HG02973 (cell line): Measurements from ENCODE around the gene CHTOP.
"Not testable (repeated sequence)": the region's sequence is repeated elsewhere in the genome, so short reads cannot be mapped to it uniquely, and the experiment has no call there.

ENCODE experiments used
- ATAC-seq: cut with Tn5 transposase; IDR thresholded peaks from one replicate; pipeline ENCODE4 v1.9.1; 2021; ENCODE audit warnings: moderate library complexity; ENCODE audit not compliant: unreplicated experiment

CHTOP gene

GRCh38 chr1:153631047-153632022 is 2.5 kb upstream of the CHTOP start:
- no peak for ATAC-seq

- ATAC-seq = no peak
Measured at GRCh38 chr1:153633161-153633753, 609 bp upstream of the CHTOP start.

GRCh38 chr1:153635872-153636271 is 2.0 kb downstream of the CHTOP start:
- ATAC-seq = no peak

DNA sequence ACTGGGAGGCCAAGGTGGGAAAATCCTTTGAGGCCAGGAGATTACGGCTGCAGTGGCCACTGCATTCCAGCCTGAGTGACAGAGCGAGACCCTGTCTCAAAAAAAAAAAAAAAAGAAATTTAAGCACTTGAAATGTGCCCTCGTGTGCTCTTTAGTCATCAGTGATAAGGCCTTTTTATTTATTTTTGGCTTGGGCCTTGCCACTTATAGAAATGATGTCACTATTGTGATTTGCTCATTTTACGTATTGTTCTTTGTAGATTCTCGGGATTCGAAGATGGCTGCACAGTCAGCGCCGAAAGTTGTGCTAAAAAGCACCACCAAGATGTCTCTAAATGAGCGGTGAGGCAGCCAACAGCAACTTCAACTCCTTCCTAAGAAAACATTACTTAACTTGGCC is 2.4 kb downstream of the CHTOP start:
- ATAC-seq = no peak

DNA sequence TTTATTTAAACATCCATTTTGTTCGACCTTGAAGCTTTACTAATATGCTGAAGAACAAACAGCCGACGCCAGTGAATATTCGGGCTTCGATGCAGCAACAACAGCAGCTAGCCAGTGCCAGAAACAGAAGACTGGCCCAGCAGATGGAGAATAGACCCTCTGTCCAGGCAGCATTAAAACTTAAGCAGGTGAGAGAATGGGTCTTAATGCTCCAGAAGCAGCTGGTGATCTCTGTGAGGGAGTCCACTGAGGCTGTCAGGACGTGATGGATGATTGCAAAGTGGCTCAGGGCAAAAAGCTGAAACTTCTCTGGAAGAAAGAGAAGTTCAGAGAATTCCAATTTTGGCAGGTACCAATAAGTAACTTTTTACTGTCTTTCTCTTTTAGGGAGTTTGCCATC is 4.4 kb downstream of the CHTOP start:
- no peak for ATAC-seq

- no peak for ATAC-seq
Measured at GRCh38 chr1:153639280-153639679, 5.4 kb downstream of the CHTOP start.

GRCh38 chr1:153640213-153640612 is 6.3 kb downstream of the CHTOP start:
- ATAC-seq = not testable (repeated sequence)

GRCh38 chr1:153640861-153641260 is 7.0 kb downstream of the CHTOP start:
- no peak for ATAC-seq

DNA sequence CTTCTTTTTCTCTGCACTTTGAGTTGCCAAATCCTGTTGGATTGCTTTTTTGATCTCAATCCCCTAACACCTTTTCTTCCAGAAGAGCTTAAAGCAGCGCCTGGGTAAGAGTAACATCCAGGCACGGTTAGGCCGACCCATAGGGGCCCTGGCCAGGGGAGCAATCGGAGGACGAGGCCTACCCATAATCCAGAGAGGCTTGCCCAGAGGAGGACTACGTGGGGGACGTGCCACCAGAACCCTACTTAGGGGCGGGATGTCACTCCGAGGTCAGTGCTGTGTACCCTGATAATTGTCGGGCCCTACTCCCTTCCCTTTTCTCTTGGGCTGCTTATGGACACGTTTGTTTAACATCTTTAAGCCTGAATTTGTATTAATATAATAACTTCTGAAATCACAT is 8.3 kb downstream of the CHTOP start:
- no peak for ATAC-seq

GRCh38 chr1:153643100-153643499 is 9.2 kb downstream of the CHTOP start:
- ATAC-seq = no peak

- no peak for ATAC-seq
Measured at GRCh38 chr1:153643816-153644215, 9.9 kb downstream of the CHTOP start.

DNA sequence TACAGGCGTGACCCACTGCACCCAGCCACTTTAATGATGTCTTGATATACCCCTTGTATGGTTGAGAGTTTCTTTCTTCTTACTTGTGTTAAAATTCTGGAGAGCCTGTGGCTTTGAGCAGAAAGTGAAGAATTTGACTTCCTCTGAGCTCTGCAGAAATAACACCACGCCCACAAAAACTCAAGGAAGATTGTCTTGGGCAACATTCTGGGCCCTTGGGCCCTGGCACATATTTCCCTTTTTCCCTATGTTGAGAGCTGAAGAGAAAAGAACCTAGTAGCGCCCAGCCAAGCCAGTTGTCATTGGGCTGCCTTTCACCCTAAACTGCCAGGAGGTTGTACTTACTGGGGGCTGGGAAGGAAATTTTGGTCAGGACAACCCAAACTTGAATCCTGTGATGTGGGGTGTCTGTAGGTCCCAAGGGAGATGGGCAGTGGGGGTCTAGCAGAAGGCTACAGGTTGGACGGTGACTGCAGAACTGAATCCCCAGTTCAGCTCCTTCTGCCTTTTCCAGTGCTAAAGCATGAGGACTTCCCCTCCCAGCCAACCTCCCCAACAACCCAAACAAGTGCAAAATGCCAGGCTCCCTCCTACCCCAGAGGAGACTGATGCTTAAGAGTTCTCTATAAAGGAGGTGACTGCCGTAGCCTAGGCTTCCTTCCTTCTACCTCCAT is 12.9 kb downstream of the CHTOP start:
- no peak for ATAC-seq

GRCh38 chr1:153647346-153647714 is 13.5 kb downstream of the CHTOP start:
- no peak for ATAC-seq

DNA sequence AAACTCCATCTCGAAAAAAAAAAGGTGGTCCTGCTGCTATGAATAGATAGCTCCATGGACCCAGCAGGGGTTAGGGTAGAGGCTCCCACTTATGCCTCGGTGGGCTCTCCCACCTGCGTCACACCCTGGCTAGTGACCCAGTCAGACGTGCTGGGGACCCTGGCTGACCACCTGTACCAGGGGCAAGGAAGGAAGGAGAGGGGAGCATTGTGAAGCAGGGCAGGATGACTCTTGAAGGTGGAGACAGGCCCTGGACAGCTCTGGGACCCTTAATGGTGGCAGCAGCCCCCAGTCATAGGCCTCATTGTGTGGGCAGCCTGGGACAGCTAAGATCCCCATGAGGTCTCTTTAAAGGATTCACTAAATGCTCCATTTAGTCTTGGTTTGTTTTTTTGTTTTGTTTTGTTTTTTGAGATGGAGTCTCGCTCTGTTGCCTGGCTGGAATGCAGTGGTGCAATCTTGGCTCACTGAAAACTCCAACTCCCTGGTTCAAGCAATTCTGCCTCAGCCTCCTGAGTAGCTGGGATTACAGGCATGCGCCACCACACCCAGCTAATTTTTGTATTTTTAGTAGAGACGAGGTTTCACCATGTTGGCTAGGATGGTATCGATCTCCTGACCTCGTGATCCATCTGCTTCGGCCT is 14.3 kb downstream of the CHTOP start:
- ATAC-seq = no peak

- ATAC-seq = no peak
Measured at GRCh38 chr1:153649137-153649862, 15.4 kb downstream of the CHTOP start.

GRCh38 chr1:153649863-153650235 is 16.0 kb downstream of the CHTOP start:
- ATAC-seq = no peak

DNA sequence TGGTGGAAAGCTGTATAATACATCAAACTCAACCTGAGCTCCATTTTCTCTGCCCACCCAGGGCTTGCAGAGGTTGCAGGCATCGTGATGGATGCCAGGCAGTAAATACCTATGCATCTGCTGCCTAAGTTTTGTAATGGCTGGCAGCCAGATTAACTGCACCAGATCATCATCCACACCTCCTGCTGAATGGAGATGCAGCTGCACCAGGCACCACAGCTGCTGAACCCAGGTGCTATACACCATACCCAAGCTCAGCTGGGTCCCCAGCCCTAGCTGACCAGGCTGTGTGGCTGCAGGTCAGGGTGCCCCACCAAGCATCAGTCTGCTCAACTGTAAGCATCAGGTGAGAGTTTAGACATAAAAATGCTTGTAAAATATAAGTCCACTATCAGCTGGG is 17.9 kb downstream of the CHTOP start:
- no peak for ATAC-seq

GRCh38 chr1:153652805-153653500 is 19.1 kb downstream of the CHTOP start:
- no peak for ATAC-seq

DNA sequence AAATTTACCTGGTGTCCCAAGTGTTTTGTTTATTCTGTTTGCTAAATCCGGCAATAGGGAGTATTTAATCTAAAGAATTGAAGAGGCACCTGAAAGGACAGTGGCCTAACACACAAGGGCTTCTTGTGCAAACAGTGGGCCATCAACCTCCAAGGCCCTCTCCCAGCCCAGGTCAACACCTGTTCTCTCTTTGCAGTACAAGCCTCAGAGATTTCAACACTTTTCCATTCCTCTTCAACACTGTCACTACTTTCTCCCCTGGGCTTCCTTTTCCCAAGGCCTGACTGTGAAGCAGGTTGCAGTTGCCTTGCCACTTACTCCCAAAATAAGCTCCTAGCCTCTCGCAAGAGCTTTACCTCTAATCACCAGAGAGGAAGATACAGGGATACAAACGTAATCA is 21.5 kb downstream of the CHTOP start:
- ATAC-seq = no peak
